Natural killer cell treated with Interleukin-12 subunit alpha and Interleukin-12 subunit beta and Interleukin-15 and Interleukin-18, amount 100 ng/mL, for 72 hours (primary cell): Measurements from ENCODE around the gene ZNF491. TPM values are rescaled to one million over a fixed set of nuclear protein-coding genes. Genes with fewer than 3 reads are reported as not detected.
A peak's percentile ranks its signal among the peaks of the same experiment; 100 is the strongest.
"Not testable (repeated sequence)": the region's sequence is repeated elsewhere in the genome, so short reads cannot be mapped to it uniquely, and the experiment has no call there.

Experiments
- ATAC-seq, 2 donors: fragments of 150-1000 bp; cut with Tn5 transposase in 1 of 2; sonication (Bioruptor Pico), chemical (Tn5 transposase) in 1 of 2; 2 replicates each; pipeline ENCODE4 v1.10.0; 2021
- DNase-seq: peaks from one replicate; pipeline ENCODE4 v3.0.0; 2022; ENCODE audit warnings: low spot score
- H3K27ac Mint-ChIP-seq, 2 donors: 1 replicate in 1 of 2; 2 replicates in 1 of 2; pipeline ENCODE4 v1.8.0; 2022; ENCODE audit warnings: mixed read lengths in 2 of 2, mild to moderate bottlenecking in 1 of 2, moderate library complexity in 1 of 2
- H3K27me3 Mint-ChIP-seq, 2 donors: 1 replicate in 1 of 2; 2 replicates in 1 of 2; pipeline ENCODE4 v1.8.0; 2022; ENCODE audit warnings: mixed read lengths in 2 of 2
- H3K36me3 Mint-ChIP-seq: one replicate; pipeline ENCODE4 v1.8.0; 2022; ENCODE audit warnings: mixed read lengths
- H3K4me1 Mint-ChIP-seq, 2 donors: 1 replicate in 1 of 2; 2 replicates in 1 of 2; pipeline ENCODE4 v1.8.0; 2022; ENCODE audit warnings: low read depth in 2 of 2, mixed read lengths in 2 of 2, mild to moderate bottlenecking in 1 of 2
- H3K4me3 Mint-ChIP-seq: one replicate; pipeline ENCODE4 v1.8.0; 2022; ENCODE audit warnings: mixed read lengths
- H3K9me3 Mint-ChIP-seq: 2 replicates; pipeline ENCODE4 v1.8.0; 2022; ENCODE audit warnings: mixed read lengths
- total RNA-seq, 2 donors: library from RNA; stranded (reverse); gene quantifications; one replicate each; pipeline ENCODE4 v1.2.3, GENCODE V29; 2022

The ZNF491 gene
- total RNA-seq, 2 donors from 2014 or later: 1.7 to 1.8 TPM

DNA sequence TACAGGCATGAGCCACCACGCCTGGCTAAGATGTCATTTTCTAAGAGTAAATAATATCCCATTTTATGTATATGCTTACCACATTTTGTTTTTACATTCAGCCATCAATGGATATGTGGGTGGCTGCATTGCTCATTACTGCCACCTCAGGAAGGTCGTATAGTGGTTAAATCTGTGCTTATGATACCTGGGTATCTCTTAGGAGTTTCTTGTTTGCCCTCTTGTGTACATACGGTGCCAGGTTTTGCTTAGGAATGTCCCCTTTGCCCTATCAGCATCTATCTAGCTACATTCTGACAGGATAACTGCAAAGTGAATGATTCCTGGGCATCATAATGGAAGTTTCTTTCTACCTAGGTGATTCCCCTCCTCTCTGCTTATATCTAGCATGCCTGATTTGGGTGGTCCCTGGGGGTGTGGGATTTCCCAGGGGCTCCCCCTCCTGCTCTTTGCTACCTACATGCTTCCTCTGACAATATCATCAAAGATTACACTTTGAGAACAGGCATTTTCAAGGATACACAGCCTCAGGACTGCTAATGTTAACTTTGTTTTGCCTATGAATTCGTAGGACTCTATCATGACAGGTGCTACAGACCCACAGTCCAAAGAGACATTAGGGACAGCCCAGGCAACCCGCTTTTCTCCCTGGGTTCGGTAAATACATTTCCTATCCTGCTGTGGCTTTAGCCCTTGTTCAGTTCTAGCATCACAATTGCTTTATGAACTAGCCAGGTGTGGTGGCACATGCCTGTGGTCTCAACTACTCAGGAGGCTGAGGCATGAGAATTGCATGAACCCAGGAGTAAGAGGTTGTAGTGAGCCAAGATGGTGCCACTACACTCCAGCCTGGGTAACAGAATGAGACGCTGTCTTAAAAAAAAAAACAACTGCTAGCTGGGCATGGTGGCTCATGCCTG, 30.9 kb downstream of the ZNF491 start:
- H3K9me3 Mint-ChIP-seq: peaks cover 16% of the 10 kb centered on the region
- not testable (repeated sequence) for ATAC-seq, H3K4me3 Mint-ChIP-seq, H3K27ac Mint-ChIP-seq, DNase-seq, H3K4me1 Mint-ChIP-seq, H3K27me3 Mint-ChIP-seq
- peaks cover 46% of the 10 kb centered on the region for H3K36me3 Mint-ChIP-seq

DNA sequence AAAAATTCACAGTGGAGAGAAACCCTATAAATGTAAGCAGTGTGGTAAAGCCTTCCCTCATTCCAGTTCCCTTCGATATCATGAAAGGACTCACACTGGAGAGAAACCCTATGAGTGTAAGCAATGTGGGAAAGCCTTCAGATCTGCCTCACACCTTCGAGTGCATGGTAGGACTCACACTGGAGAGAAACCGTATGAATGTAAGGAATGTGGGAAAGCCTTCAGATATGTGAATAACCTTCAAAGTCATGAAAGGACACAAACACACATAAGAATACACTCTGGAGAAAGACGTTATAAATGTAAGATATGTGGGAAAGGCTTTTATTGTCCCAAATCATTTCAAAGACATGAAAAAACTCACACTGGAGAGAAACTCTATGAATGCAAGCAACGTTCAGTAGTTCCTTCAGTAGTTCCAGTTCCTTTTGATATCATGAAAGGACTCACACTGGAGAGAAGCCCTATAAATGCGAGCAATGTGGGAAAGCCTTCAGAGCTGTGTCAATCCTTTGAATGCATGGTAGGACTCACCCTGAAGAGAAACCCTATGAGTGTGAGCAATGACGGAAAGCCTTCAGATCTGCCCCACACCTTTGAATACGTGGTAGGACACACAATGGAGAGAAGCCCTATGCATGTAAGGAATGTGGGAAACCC, 34.1 kb downstream of the ZNF491 start:
- Mint-ChIP-seq H3K4me1 (peaks cover 0 to 6% of the 10 kb centered on the region in 2 donors), H3K27ac (no peak overlapping the region), H3K27me3 (no peaks in the 10 kb centered on the region), H3K36me3 (peaks cover 44% of the 10 kb centered on the region), H3K9me3 (peaks cover 16% of the 10 kb centered on the region), H3K4me3 (no peak overlapping the region)
- DNase-seq (no peak), ATAC-seq (no peak)

DNA sequence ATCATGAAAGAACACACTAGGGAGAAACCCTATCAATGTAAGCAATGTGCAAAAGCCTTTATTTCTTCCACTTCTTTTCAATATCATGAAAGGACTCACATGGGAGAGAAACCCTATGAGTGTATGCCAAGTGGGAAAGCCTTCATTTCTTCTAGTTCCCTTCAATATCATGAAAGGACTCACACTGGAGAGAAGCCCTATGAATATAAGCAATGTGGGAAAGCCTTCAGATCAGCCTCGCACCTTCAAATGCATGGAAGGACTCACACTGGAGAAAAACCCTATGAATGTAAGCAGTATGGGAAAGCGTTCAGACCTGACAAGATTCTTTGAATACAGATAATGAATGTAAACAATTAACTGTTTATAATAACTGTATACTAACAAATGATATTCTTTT, 35.2 kb downstream of the ZNF491 start:
- DNase-seq: no peak
- Mint-ChIP-seq H3K4me1 (peaks cover 0 to 6% of the 10 kb centered on the region in 2 donors), H3K27ac (no peak overlapping the region), H3K27me3 (no peaks in the 10 kb centered on the region), H3K9me3 (peaks cover 16% of the 10 kb centered on the region), H3K36me3 (peaks cover 40% of the 10 kb centered on the region), H3K4me3 (no peak overlapping the region)
- no peak for ATAC-seq

DNA sequence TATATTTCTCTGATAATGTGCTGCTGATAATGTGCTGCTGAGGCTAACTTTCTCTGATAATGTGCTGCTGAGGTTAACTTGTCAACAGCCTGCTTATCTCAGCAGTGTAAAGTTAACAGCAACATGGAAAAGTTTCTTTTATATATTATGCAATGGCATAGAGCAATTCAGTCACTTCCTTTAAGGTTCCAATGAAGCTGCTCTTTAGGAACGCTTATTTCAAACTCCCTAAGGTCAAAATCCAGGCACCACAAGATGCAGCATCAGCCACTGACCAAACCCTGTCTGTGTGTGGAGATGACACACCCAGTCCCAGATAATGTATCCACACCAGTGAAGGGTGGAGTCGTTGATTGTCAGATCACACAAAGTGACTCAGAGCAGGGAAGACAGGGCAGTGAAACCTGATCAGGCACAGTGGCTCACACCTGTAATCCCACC, 37.3 kb downstream of the ZNF491 start:
- H3K4me1 Mint-ChIP-seq: not testable (repeated sequence)
- peaks cover 13% of the 10 kb centered on the region for H3K9me3 Mint-ChIP-seq

DNA sequence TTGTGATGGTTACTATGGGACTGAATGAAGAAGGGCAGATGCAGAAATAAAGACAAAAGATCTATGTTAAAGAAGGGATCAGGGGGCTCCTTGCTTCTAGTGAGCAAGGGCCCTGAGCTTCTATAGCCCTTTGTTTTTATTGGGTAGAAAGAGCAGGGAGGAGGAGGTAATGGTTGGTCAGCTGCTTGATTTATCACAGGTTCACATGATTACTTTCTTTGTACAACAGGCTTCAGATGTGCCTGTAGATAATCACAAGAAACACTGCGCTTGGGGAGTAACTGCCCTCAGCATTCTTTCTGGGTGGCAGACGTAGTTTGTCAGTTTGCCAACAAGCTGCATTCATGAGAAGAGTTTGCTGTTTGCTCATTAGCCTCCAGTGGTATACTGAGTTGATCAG, 45.4 kb downstream of the ZNF491 start:
- Mint-ChIP-seq H3K36me3 (no peaks in the 10 kb centered on the region), H3K9me3 (no peaks in the 10 kb centered on the region), H3K4me1 (peaks cover 5 to 9% of the 10 kb centered on the region in 2 donors), H3K27ac (no peak overlapping the region), H3K27me3 (peaks cover 0 to 3% of the 10 kb centered on the region in 2 donors), H3K4me3 (no peak overlapping the region)
- DNase-seq (no peak), ATAC-seq (no peak)

More for the DNA sequence above, 37.3 kb downstream of the ZNF491 start:
- ATAC-seq, H3K27me3 Mint-ChIP-seq, H3K4me3 Mint-ChIP-seq, DNase-seq, H3K27ac Mint-ChIP-seq: not testable (repeated sequence)
- peaks cover 29% of the 10 kb centered on the region for H3K36me3 Mint-ChIP-seq

DNA sequence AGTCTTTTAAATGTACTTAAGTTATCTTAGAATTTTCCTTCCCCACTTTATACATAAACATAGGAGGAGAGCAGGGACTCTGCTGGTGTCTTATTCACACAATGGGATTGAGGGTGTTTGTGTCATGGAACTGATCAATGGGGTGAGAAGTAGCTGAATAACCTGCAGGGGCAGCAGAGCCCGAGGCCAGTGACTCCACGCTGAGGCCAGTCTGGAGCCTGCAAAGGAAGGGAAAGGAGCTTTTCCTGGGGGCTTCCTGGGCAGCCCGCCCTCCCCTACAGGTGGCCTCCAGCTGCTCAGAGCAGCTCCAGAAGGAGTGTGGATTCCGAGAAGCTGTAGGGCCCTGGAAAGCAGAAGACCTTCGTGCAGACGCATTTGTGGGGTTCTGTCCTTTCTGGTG, 49.3 kb downstream of the ZNF491 start:
- H3K4me3 Mint-ChIP-seq: peak overlapping the region; percentile 89
- H3K27me3 Mint-ChIP-seq, H3K9me3 Mint-ChIP-seq, H3K36me3 Mint-ChIP-seq, DNase-seq, ATAC-seq: not testable (repeated sequence)
- H3K4me1 Mint-ChIP-seq: peaks cover 10 to 20% of the 10 kb centered on the region in 2 donors
- H3K27ac Mint-ChIP-seq: peak overlapping the region in 1 of 2 donors; percentile 54

DNA sequence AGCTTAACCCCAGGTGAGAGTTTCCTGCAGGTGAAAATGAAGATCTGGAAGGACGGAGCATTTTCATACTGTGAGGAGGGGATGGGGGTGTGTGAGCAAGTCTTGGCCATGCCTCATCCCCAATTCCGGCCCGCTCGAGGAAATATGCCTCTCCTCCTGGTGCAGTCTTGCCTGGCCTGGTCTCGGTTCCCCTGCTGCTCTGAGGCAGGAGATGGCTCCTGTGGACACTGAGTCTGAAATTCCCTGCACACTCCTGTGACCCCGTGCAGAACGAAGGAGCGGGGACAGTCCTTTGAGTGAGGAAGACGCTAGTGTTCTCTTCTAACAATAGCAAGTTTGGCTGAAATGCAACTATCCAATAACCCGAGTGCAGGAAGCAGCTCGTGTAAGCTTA, 49.9 kb downstream of the ZNF491 start:
- peaks cover 6% of the 10 kb centered on the region for H3K36me3 Mint-ChIP-seq
- ATAC-seq: no peak

DNA sequence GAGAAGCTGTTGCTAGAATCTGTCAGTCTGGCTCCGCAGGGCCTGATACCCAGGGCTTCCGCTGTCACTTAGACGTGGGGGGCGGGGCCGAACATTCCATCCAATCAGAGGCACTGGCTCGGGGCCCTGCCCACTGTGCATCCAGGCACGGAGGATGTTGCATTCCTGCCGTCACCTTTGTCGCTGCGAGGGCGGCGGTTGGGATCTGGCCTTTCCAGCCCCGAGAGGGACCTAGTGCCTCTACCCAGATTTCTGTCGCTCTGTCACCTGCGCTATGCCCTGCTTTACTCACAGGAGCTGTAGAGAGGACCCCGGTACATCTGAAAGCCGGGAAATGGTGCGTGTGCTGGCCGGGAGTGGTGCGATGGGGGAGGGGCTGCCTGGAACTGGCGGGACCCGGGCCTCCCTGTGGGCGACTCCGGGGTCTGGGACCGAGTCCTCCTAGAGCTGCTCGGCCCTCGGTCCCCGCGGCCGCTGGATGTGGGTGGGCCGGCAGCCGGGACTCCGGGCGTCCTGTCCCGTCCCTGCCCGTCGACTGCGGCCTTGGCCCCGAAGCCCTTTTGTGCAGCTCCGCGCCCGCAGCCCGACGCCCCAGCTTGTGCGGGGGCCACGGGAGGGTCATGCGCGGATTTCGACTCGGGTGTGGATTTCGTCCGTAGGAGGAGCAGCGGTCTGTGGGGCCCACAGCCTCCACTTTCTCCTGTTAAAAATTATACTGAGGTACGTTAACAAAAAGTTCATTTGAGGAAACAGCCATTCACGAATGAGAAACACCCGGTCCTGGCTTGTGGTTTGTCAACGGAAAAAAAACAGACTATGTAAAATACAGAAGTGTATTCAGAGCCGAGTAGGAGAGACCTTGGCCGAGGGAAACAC, 50.5 kb downstream of the ZNF491 start, which contains the start of gene ZNF439:
ZNF439 (plus strand) TSS at position 133 of the 876 bp plus-strand sequence; CDS start at position 275, 142 bp downstream.
- Mint-ChIP-seq H3K9me3 (no peaks in the 10 kb centered on the region), H3K4me3 (peak within 1 kb of the TSS; percentile 89), H3K27me3 (no peaks in the 10 kb centered on the region), H3K4me1 (peaks cover 10 to 16% of the 10 kb centered on the region in 2 donors), H3K36me3 (peaks cover 6% of the 10 kb centered on the region), H3K27ac (peak within 1 kb of the TSS; percentile 66 to 70)
- DNase-seq (peak; percentile 92), ATAC-seq (peak; percentile 100)

More for the DNA sequence above, 49.9 kb downstream of the ZNF491 start:
- H3K9me3 Mint-ChIP-seq: no peaks in the 10 kb centered on the region
- H3K4me1 Mint-ChIP-seq: peaks cover 10 to 20% of the 10 kb centered on the region in 2 donors
- H3K27ac Mint-ChIP-seq: peak overlapping the region; percentile 66 to 70
- peaks cover 0 to 3% of the 10 kb centered on the region in 2 donors for H3K27me3 Mint-ChIP-seq
- no peak for DNase-seq
- H3K4me3 Mint-ChIP-seq: peak overlapping the region; percentile 89

DNA sequence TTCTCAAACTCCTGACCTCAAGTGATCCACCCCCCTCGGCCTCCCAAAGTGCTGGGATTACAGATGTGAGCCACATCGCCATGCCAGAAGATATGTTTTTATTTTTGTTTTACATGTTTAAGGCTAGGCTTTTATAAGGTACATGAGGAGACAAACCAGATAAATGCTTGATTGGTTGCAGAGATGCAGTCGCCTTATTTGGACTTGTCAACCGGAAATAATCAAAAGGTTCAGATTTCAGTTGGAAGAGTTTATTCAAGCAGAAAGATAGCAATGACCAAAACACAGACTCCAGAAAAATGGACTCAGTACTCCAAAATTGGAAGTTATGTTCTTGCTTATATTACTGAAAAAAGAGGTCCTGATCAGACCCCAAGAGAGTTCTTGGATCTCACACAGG, 52.0 kb downstream of the ZNF491 start:
- H3K4me3 Mint-ChIP-seq, H3K27ac Mint-ChIP-seq, H3K36me3 Mint-ChIP-seq, H3K9me3 Mint-ChIP-seq, ATAC-seq, H3K27me3 Mint-ChIP-seq, DNase-seq: not testable (repeated sequence)
- peaks cover 10 to 16% of the 10 kb centered on the region in 2 donors for H3K4me1 Mint-ChIP-seq

DNA sequence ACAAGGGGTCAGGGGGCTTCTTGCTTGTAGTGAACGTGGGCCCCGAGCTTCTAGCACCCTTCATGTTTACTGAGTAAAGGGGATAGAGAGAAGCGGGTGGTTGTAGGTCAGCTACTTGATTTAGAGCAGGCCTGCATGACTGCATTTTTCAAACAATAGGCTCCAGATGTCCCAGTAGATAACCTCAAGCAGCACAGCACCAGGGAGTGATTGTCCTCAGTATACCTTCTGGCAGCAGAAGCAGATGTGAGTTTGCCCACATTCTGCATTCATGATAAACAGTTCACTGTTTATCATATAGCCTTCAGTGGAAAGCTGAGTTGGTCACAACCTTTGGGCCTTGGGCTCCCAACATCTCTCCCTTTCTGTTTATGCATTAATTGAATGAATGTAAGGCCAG, 55.0 kb downstream of the ZNF491 start:
- Mint-ChIP-seq H3K27ac (no peak overlapping the region), H3K9me3 (no peaks in the 10 kb centered on the region), H3K4me1 (peaks cover 8 to 21% of the 10 kb centered on the region in 2 donors), H3K27me3 (no peaks in the 10 kb centered on the region), H3K4me3 (no peak overlapping the region), H3K36me3 (peaks cover 21% of the 10 kb centered on the region)
- ATAC-seq: no peak
- no peak for DNase-seq

DNA sequence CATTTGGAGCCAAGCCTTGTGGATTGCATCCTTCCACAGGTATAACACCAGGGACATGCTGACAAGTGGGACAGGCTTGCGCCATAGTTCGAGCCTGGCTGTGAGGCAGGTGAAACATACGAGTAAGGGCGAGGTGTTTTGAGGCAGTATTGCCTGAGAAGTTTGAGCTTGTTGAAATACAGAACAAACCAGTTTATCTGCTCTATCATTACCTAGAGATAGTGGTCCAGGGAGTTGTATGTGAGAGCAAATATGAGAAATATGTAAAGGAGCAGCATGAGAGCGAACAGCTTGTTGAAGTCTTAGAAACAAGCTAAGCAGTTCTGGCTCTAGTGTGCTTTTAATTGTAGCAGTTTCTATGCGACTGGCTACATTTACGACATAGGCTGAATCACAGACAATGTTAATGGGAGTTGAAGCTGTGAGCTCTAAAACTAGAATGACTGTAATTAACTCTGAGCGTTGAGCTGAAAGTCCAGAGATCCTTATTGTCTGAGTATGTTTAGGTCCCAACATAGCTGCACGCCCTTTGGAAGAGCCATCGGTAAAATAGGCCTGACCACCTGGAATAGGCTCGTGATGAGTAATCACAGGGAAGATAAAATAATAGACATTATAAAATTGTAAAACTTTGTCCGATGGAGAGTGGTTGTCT, 58.4 kb downstream of the ZNF491 start:
- H3K4me3 Mint-ChIP-seq: no peak overlapping the region
- DNase-seq (no peak), ATAC-seq (no peak)
- peaks cover 0 to 10% of the 10 kb centered on the region in 2 donors for H3K4me1 Mint-ChIP-seq
- peaks cover 23% of the 10 kb centered on the region for H3K36me3 Mint-ChIP-seq
- no peak overlapping the region for H3K27ac Mint-ChIP-seq
- no peaks in the 10 kb centered on the region for H3K27me3 Mint-ChIP-seq
- no peaks in the 10 kb centered on the region for H3K9me3 Mint-ChIP-seq
